H1 (cell line): Measurements from ENCODE around the gene MACROD2.

Experiments
- CBX5 ChIP-seq: fragments of 300-800, 300-1000 bp; sonication (generic); IDR thresholded peaks from 2 replicates; pipeline ENCODE4 v1.7.1; 2016; ENCODE audit warnings: antibody characterized with exemption, low read length, low read depth
- EGR1 ChIP-seq: IDR thresholded peaks from 2 replicates; pipeline ENCODE4 v1.6.1; 2011; ENCODE audit warnings: low read depth, low read length, borderline replicate concordance
- EZH2 ChIP-seq: fragments of 200-600 bp; sonication (generic); IDR thresholded peaks from 2 replicates; pipeline ENCODE4 v1.7.1; 2012; ENCODE audit warnings: low read depth, mild to moderate bottlenecking, moderate library complexity, low read length, inconsistent platforms; ENCODE audit not compliant: severe bottlenecking
- GTF2F1 ChIP-seq: IDR thresholded peaks from 2 replicates; pipeline ENCODE4 v1.6.1; 2012; ENCODE audit warnings: low read depth, low read length, improper control_type of control experiment, borderline replicate concordance
- MAFK ChIP-seq: IDR thresholded peaks from 2 replicates; pipeline ENCODE4 v1.6.1; 2012; ENCODE audit warnings: low read depth, mild to moderate bottlenecking, improper control_type of control experiment, low read length
- POLR2A ChIP-seq, 2 experiments: IDR thresholded peaks; 1 replicate in 1 of 2; 2 replicates in 1 of 2; pipeline ENCODE4 v1.6.1; 2011; ENCODE audit warnings: low read depth in 2 of 2, low read length in 2 of 2, mild to moderate bottlenecking in 2 of 2; ENCODE audit errors: control extremely low read depth in 1 of 2
- POLR2AphosphoS5 ChIP-seq: IDR thresholded peaks from 2 replicates; pipeline ENCODE4 v1.6.1; 2011; ENCODE audit warnings: low read depth, low read length
- RAD21 ChIP-seq, 2 experiments: IDR thresholded peaks in 1 of 2; conservative IDR thresholded peaks in 1 of 2; 2 replicates each; pipeline ENCODE4 v1.6.1; 2011; ENCODE audit warnings: low read depth in 2 of 2, low read length in 2 of 2, improper control_type of control experiment in 1 of 2, inconsistent platforms in 1 of 2, mild to moderate bottlenecking in 1 of 2, moderate library complexity in 1 of 2
- TAF1 ChIP-seq: IDR thresholded peaks from 2 replicates; pipeline ENCODE4 v1.6.1; 2011; ENCODE audit warnings: mild to moderate bottlenecking, low read depth, low read length
- TBP ChIP-seq: IDR thresholded peaks from 2 replicates; pipeline ENCODE4 v1.6.1; 2011; ENCODE audit warnings: low read depth, low read length, improper control_type of control experiment
- TF ChIP-seq, protein P1 (sequence below), 3 experiments: IDR thresholded peaks; 1 replicate in 2 of 3; 2 replicates in 1 of 3; pipeline versions ENCODE4 v1.5.1 to v1.6.1; 2011; ENCODE audit warnings: low read length in 3 of 3, mild to moderate bottlenecking in 3 of 3, inconsistent platforms in 2 of 3, low read depth in 1 of 3, moderate library complexity in 1 of 3; ENCODE audit not compliant: insufficient read depth in 1 of 3; ENCODE audit errors: control extremely low read depth in 1 of 3
- TF ChIP-seq, protein P2 (sequence below): IDR thresholded peaks from 2 replicates; pipeline ENCODE4 v1.6.1; 2012; ENCODE audit warnings: inconsistent platforms
- TF ChIP-seq, protein P3 (sequence below): IDR thresholded peaks from 2 replicates; pipeline ENCODE4 v1.6.1; 2012; ENCODE audit warnings: inconsistent platforms

DNA sequence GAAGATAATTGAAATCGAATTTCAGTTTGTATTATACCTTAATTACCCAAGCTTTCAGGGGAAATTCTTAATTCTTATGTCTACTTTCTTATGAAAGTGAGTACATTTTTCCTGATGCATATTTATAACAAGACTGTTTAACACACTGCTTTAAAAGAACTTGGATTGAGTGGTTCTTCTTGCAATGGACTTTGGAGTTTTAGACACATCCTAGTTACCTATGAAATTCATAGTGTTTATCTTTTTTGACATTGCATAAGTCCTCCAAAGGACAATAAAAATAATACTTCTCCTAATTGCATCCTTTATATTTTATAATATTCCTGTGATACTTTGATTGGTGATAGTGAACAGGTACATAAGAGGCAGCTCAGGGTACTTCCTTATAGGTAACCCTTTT is 737.7 kb downstream of the MACROD2 start:
- TF ChIP-seq, protein P1, sequence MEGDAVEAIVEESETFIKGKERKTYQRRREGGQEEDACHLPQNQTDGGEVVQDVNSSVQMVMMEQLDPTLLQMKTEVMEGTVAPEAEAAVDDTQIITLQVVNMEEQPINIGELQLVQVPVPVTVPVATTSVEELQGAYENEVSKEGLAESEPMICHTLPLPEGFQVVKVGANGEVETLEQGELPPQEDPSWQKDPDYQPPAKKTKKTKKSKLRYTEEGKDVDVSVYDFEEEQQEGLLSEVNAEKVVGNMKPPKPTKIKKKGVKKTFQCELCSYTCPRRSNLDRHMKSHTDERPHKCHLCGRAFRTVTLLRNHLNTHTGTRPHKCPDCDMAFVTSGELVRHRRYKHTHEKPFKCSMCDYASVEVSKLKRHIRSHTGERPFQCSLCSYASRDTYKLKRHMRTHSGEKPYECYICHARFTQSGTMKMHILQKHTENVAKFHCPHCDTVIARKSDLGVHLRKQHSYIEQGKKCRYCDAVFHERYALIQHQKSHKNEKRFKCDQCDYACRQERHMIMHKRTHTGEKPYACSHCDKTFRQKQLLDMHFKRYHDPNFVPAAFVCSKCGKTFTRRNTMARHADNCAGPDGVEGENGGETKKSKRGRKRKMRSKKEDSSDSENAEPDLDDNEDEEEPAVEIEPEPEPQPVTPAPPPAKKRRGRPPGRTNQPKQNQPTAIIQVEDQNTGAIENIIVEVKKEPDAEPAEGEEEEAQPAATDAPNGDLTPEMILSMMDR (IDR thresholded peaks at IDR 0.05; ENCODE audit: control extremely low read depth in 1 of 3, insufficient read depth in 1 of 3, low read depth in 1 of 3, low read length in 3 of 3): no peak
- TF ChIP-seq TAF1 (no peak), RAD21 (IDR thresholded peaks at IDR 0.05 in 1 of 2, conservative IDR thresholded peaks at IDR 0.05 in 1 of 2; ENCODE audit: low read depth in 2 of 2, low read length in 2 of 2) (no peak), POLR2AphosphoS5 (no peak), EGR1 (no peak), MAFK (no peak), EZH2 (no peak), GTF2F1 (no peak), TBP (no peak), POLR2A (IDR thresholded peaks at IDR 0.05; ENCODE audit: control extremely low read depth in 1 of 2, low read depth in 2 of 2, low read length in 2 of 2) (no peak), CBX5 (no peak)
- TF ChIP-seq, protein P2, sequence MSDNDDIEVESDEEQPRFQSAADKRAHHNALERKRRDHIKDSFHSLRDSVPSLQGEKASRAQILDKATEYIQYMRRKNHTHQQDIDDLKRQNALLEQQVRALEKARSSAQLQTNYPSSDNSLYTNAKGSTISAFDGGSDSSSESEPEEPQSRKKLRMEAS: no peak
- TF ChIP-seq, protein P3, sequence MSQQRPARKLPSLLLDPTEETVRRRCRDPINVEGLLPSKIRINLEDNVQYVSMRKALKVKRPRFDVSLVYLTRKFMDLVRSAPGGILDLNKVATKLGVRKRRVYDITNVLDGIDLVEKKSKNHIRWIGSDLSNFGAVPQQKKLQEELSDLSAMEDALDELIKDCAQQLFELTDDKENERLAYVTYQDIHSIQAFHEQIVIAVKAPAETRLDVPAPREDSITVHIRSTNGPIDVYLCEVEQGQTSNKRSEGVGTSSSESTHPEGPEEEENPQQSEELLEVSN: no peak
